Trophoblast cell (in vitro differentiated cells and primary cell): Measurements from ENCODE around the gene SDC3.

Experiments used
- DNase-seq, 2 donors: peaks; one replicate each; pipeline ENCODE4 v3.0.0-alpha.2; 2016
- H2AFZ ChIP-seq: 2 replicates; pipeline ENCODE4 v1.6.1; 2013; ENCODE audit warnings: low read length, moderate library complexity, mild to moderate bottlenecking; ENCODE audit not compliant: insufficient read depth, poor library complexity
- H2AK5ac ChIP-seq: 2 replicates; pipeline ENCODE4 v1.6.1; 2013; ENCODE audit warnings: mild to moderate bottlenecking, low read length
- H2BK120ac ChIP-seq: 2 replicates; pipeline ENCODE4 v1.6.1; 2013; ENCODE audit warnings: low read length, mild to moderate bottlenecking, moderate library complexity; ENCODE audit not compliant: insufficient read depth, poor library complexity
- H2BK12ac ChIP-seq: 2 replicates; pipeline ENCODE4 v1.6.1; 2013; ENCODE audit warnings: mild to moderate bottlenecking, low read length, moderate library complexity
- H2BK5ac ChIP-seq: 2 replicates; pipeline ENCODE4 v1.6.1; 2013; ENCODE audit warnings: low read length, low read depth, moderate library complexity, mild to moderate bottlenecking; ENCODE audit not compliant: poor library complexity
- H3K14ac ChIP-seq: 2 replicates; pipeline ENCODE4 v1.6.1; 2013; ENCODE audit warnings: mild to moderate bottlenecking, low read length
- H3K18ac ChIP-seq: 2 replicates; pipeline ENCODE4 v1.6.1; 2013; ENCODE audit warnings: mild to moderate bottlenecking, low read length
- H3K23ac ChIP-seq: 2 replicates; pipeline ENCODE4 v1.6.1; 2013; ENCODE audit warnings: low read length
- H3K27ac ChIP-seq: 2 replicates; pipeline ENCODE4 v1.5.1; 2013; ENCODE audit warnings: low read depth, mild to moderate bottlenecking, inconsistent platforms, low read length, moderate library complexity
- H3K27me3 ChIP-seq: 2 replicates; pipeline ENCODE4 v1.6.1; 2013; ENCODE audit warnings: inconsistent platforms, mild to moderate bottlenecking, low read length, moderate library complexity; ENCODE audit not compliant: insufficient read depth
- H3K36me3 ChIP-seq, 2 experiments: 1 replicate in 1 of 2; 2 replicates in 1 of 2; pipeline ENCODE4 v1.6.1; 2013; ENCODE audit warnings: low read length in 2 of 2, mild to moderate bottlenecking in 2 of 2, moderate library complexity in 1 of 2; ENCODE audit not compliant: insufficient read depth in 2 of 2, control insufficient read depth in 1 of 2
- H3K4ac ChIP-seq: 2 replicates; pipeline ENCODE4 v1.6.1; 2013; ENCODE audit warnings: low read depth, mild to moderate bottlenecking, low read length, moderate library complexity
- H3K4me1 ChIP-seq, 2 experiments: 1 replicate in 1 of 2; 2 replicates in 1 of 2; pipeline ENCODE4 v1.6.1; 2013; ENCODE audit warnings: low read length in 2 of 2, mild to moderate bottlenecking in 2 of 2, moderate library complexity in 1 of 2; ENCODE audit not compliant: insufficient read depth in 2 of 2, control insufficient read depth in 1 of 2
- H3K4me2 ChIP-seq: 2 replicates; pipeline ENCODE4 v1.6.1; 2013; ENCODE audit warnings: inconsistent platforms, mild to moderate bottlenecking, low read length, moderate library complexity
- H3K4me3 ChIP-seq: 2 replicates; pipeline ENCODE4 v1.5.1; 2013; ENCODE audit warnings: mild to moderate bottlenecking, low read depth, low read length, inconsistent platforms
- H3K79me1 ChIP-seq: one replicate; pipeline ENCODE4 v1.6.1; 2013; ENCODE audit warnings: low read length
- H3K79me2 ChIP-seq: 2 replicates; pipeline ENCODE4 v1.6.1; 2013; ENCODE audit warnings: low read length, mild to moderate bottlenecking; ENCODE audit not compliant: control insufficient read depth, insufficient read depth, poor library complexity
- H3K9ac ChIP-seq: 2 replicates; pipeline ENCODE4 v1.6.1; 2013; ENCODE audit warnings: mild to moderate bottlenecking, low read length
- H3K9me3 ChIP-seq: 2 replicates; pipeline ENCODE4 v1.6.1; 2013; ENCODE audit warnings: low read depth, mild to moderate bottlenecking, control low read depth, inconsistent platforms, low read length; ENCODE audit not compliant: insufficient read depth
- H4K12ac ChIP-seq: 2 replicates; pipeline ENCODE4 v1.6.1; 2013; ENCODE audit warnings: low read depth, mild to moderate bottlenecking, low read length, moderate library complexity
- H4K8ac ChIP-seq: 2 replicates; pipeline ENCODE4 v1.6.1; 2013; ENCODE audit warnings: low read depth, mild to moderate bottlenecking, low read length, moderate library complexity
- H4K91ac ChIP-seq: one replicate; pipeline ENCODE4 v1.6.1; 2013; ENCODE audit warnings: low read depth, mild to moderate bottlenecking, low read length, moderate library complexity
- WGBS: extraction: QIAGEN DNeasy Blood & Tissue Kit; methylation state at CpG from one replicate; pipeline ENCODE4 v1.1.7; 2013; ENCODE audit warnings: missing lambda C conversion rate; ENCODE audit not compliant: insufficient read length, insufficient coverage; ENCODE audit errors: extremely low coverage; 5-methylcytosine and 5-hydroxymethylcytosine counted together

The SDC3 gene

DNA sequence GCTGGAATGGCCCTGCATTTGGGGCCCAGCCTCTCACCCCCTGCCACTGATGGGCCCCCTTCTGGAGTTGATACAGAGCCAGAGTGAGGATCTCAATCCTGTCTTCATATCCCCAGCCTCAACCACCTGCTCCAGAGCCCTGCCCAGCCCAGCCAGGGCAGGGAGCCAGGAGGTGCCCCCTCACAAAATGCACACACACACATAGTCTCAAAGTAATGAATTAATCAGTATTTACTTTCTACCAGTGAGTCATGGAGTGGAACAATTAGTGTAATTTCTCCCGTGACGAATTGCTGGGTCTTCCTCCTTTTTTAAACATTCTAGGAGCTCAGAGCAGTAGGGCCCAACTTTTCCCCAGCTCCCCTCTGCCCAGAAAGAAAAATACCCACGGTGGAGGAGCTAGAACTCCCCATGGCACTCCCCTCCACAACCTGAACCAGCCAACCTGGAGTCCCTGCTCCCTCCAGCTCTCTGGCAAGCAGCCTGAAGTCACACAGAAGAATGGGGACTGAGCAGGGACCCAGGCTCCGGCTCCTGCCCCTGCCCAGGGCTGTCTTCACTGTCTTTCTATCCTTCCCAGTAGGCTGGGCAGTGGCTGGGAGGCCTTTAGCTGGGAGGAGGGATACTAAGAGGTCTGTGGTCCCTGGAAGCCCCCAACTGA is 29.3 kb downstream of the SDC3 start:
- no peak overlapping the region for H2AFZ ChIP-seq
- H2BK120ac ChIP-seq: no peak overlapping the region
- no peak for DNase-seq
- H3K23ac ChIP-seq: no peak overlapping the region
- H2BK5ac ChIP-seq: no peak overlapping the region
- no peak overlapping the region for H3K27ac ChIP-seq
- H2BK12ac ChIP-seq: no peak overlapping the region
- no peak overlapping the region for H4K91ac ChIP-seq
- H3K4ac ChIP-seq: no peak overlapping the region
- no CpG with 5 or more reads among the region's 4 CpGs for WGBS
- peaks cover under 1% of the 10 kb centered on the region for H3K9me3 ChIP-seq
- H3K36me3 ChIP-seq: peaks cover 9 to 25% of the 10 kb centered on the region in 2 experiments
- no peaks in the 10 kb centered on the region for H3K79me1 ChIP-seq
- H3K18ac ChIP-seq: no peak overlapping the region
- no peak overlapping the region for H3K4me3 ChIP-seq
- H3K27me3 ChIP-seq: no peaks in the 10 kb centered on the region
- H3K4me1 ChIP-seq: peaks cover 8% of the 10 kb centered on the region in 2 experiments
- H4K8ac ChIP-seq: no peak overlapping the region
- H3K79me2 ChIP-seq: no peaks in the 10 kb centered on the region
- no peak overlapping the region for H2AK5ac ChIP-seq
- no peak overlapping the region for H3K14ac ChIP-seq
- no peak overlapping the region for H4K12ac ChIP-seq
- H3K4me2 ChIP-seq: no peak overlapping the region
- H3K9ac ChIP-seq: no peak overlapping the region

DNA sequence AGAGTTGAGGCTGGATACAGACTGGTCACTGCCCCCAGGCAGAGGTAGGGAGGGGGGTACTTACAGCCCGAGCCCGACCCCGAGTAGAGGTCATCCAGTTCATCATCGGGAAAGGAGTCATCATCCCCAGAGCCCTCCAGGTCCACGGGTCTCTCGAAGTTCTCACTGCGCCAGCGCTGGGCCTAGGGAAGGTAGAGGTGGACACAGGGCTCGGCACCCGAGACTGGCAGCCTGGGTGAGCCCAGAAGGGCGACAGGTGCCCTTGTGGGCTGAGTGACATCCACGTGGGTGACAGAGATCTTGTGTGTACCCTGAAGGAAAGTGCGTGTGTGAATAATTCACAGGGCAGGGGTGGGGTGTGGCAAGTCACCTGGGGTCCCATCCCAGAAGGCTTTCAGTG is 30.0 kb downstream of the SDC3 start:
- no peak overlapping the region for H4K12ac ChIP-seq
- no peaks in the 10 kb centered on the region for H3K27me3 ChIP-seq
- no peak for DNase-seq
- no peak overlapping the region for H4K8ac ChIP-seq
- no peak overlapping the region for H2BK5ac ChIP-seq
- H3K27ac ChIP-seq: no peak overlapping the region
- no peak overlapping the region for H4K91ac ChIP-seq
- peaks cover 8% of the 10 kb centered on the region in 2 experiments for H3K4me1 ChIP-seq
- H3K9ac ChIP-seq: no peak overlapping the region
- H3K79me2 ChIP-seq: no peaks in the 10 kb centered on the region
- no peak overlapping the region for H3K4me3 ChIP-seq
- no peak overlapping the region for H3K18ac ChIP-seq
- WGBS: no CpG with 5 or more reads among the region's 13 CpGs
- peaks cover 16 to 32% of the 10 kb centered on the region in 2 experiments for H3K36me3 ChIP-seq
- no peak overlapping the region for H2AFZ ChIP-seq
- no peak overlapping the region for H3K14ac ChIP-seq
- H3K9me3 ChIP-seq: peaks cover 5% of the 10 kb centered on the region
- H2BK12ac ChIP-seq: no peak overlapping the region
- no peak overlapping the region for H2AK5ac ChIP-seq
- no peaks in the 10 kb centered on the region for H3K79me1 ChIP-seq
- no peak overlapping the region for H3K23ac ChIP-seq
- H2BK120ac ChIP-seq: no peak overlapping the region
- no peak overlapping the region for H3K4ac ChIP-seq
- H3K4me2 ChIP-seq: no peak overlapping the region

DNA sequence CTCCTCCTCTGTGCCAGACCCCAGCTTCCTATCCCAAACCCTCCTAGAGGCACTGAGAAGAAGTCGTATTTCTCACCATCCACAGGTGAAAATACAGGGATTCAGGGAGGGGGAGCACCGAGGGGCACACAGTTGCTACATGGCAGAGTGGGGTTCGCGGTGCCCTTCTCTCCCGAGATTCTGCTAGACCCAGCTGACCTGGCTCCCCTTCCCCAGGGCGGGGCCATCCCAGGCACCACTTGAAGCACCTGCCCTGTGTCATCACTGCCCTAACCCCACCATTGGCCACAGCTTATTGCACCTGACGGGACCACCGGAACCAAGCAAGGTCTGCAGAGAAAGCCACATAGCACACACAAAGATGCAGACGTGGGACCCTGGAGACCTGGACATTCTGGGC is 30.5 kb downstream of the SDC3 start:
- peak overlapping the region; percentile 44 for H2BK120ac ChIP-seq
- H2BK12ac ChIP-seq: peak overlapping the region; percentile 34
- no peak overlapping the region for H4K8ac ChIP-seq
- H3K18ac ChIP-seq: no peak overlapping the region
- no peak overlapping the region for H3K23ac ChIP-seq
- H3K27me3 ChIP-seq: no peaks in the 10 kb centered on the region
- H3K9ac ChIP-seq: no peak overlapping the region
- H3K27ac ChIP-seq: no peak overlapping the region
- H4K12ac ChIP-seq: no peak overlapping the region
- H4K91ac ChIP-seq: peak overlapping the region; percentile 73
- H3K4me2 ChIP-seq: no peak overlapping the region
- no peak overlapping the region for H3K4ac ChIP-seq
- H3K4me1 ChIP-seq: peaks cover 8% of the 10 kb centered on the region in 2 experiments
- H3K4me3 ChIP-seq: no peak overlapping the region
- WGBS: no CpG with 5 or more reads among the region's 9 CpGs
- no peaks in the 10 kb centered on the region for H3K79me2 ChIP-seq
- H2BK5ac ChIP-seq: no peak overlapping the region
- H2AK5ac ChIP-seq: no peak overlapping the region
- peaks cover 20 to 36% of the 10 kb centered on the region in 2 experiments for H3K36me3 ChIP-seq
- DNase-seq: no peak
- no peaks in the 10 kb centered on the region for H3K79me1 ChIP-seq
- peaks cover 9% of the 10 kb centered on the region for H3K9me3 ChIP-seq
- H3K14ac ChIP-seq: no peak overlapping the region
- H2AFZ ChIP-seq: no peak overlapping the region

DNA sequence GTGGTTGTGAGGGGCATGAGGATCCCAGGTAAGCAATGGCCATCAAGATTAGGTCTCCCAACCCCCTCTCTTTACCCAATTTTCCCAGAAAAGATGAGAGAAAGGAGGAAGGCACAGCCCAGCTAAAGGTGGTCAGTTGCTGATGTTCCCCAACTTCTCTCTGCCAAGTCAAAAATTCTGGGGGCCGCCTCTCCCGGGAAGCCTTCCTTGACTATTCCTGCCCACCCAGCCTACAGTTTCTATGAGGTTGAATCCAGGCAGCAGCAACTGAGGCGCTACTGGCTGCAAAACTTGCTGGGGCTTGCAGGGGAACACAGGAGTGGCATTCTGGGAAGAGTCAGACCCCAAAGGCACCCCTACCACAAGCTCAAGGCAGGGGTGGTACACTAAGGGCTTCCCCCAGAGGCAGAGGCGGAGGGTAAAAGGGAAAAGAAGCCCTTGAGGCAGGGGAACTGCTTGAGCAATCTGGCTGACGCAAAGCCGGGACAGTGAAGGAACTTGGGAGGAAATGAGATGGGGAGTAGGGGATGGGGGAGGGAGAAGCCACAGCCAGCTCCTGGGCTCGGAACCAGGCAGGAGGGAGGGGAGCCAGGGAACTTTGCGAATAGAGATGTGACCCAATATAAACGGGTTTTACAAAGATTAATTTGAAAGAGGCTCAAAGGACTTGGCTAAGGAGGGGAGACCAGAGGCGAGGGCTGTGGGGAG is 31.2 kb downstream of the SDC3 start:
- peaks cover 16% of the 10 kb centered on the region for H3K9me3 ChIP-seq
- H4K8ac ChIP-seq: no peak overlapping the region
- no peaks in the 10 kb centered on the region for H3K79me2 ChIP-seq
- H3K4me2 ChIP-seq: no peak overlapping the region
- H3K4me3 ChIP-seq: no peak overlapping the region
- H4K12ac ChIP-seq: no peak overlapping the region
- no peaks in the 10 kb centered on the region for H3K79me1 ChIP-seq
- H3K9ac ChIP-seq: no peak overlapping the region
- H3K23ac ChIP-seq: no peak overlapping the region
- no peaks in the 10 kb centered on the region for H3K27me3 ChIP-seq
- peak overlapping the region; percentile 73 for H4K91ac ChIP-seq
- H2AK5ac ChIP-seq: no peak overlapping the region
- H2AFZ ChIP-seq: no peak overlapping the region
- peak overlapping the region; percentile 34 for H2BK12ac ChIP-seq
- peak overlapping the region; percentile 44 for H2BK120ac ChIP-seq
- H3K27ac ChIP-seq: no peak overlapping the region
- peak in 1 of 2 donors; percentile 15 for DNase-seq
- no peak overlapping the region for H3K14ac ChIP-seq
- H3K4ac ChIP-seq: no peak overlapping the region
- H3K4me1 ChIP-seq: peaks cover 8% of the 10 kb centered on the region in 2 experiments
- no peak overlapping the region for H2BK5ac ChIP-seq
- peaks cover 27 to 43% of the 10 kb centered on the region in 2 experiments for H3K36me3 ChIP-seq
- H3K18ac ChIP-seq: no peak overlapping the region
- WGBS: no CpG with 5 or more reads among the region's 10 CpGs
